ENCODE measurements around the gene SLC23A2. TPM values are rescaled to one million over a fixed set of nuclear protein-coding genes. Genes with fewer than 3 reads are reported as not detected.

Gene SLC23A2
- total and polyA plus RNA-seq, 8 donors = 2.6 to 58.3 (median 6.4) TPM

DNA sequence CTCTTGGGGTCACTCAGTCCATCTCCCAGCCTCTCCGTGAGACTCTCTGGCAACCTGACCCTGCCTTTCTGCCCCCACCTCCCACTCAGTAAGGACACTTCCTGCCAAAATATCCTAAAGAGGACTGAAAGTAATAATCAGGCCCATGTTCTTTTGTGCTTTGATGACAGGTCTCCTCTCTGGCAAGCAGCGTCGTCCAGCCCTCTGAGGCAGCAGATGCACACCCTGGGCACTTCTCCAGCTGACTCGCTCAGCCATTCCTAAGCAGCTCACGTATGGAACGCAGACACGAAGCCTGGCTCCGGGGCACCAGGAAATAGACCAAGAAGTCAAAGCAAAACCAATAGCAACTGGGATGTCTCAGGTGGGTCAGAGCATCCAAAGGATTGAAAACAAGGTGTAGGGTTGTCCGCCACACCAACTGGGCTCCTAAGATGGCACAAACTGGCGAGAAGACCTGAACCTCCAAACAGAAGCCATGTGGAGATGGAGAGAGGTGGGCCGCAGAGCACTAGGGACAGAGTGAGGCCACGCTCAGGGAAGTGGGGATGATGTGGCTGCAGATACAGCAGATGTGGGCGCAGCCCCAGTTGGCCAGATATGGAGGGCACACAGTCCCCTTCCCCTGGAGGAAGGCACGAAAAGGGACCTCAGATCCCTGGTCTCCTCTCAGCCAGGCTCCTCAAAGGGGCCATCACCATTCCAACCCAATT is 180.3 kb downstream of the SLC23A2 start:
- intact Hi-C loops (cut with DNase I; ENCODE audit: low total_unique reads) = no loop called here
- peak in 1 of 2 donors; percentile 77 for DNase-seq
- Histone ChIP-seq H3K4me1 (peaks cover 26 to 59% (median 36%) of the 10 kb centered on the region in 4 donors), H3K36me3 (peaks cover 0 to 4% (median 0%) of the 10 kb centered on the region in 4 donors), H3K4me3 (peak overlapping the region in 2 of 4 donors; percentile 81 to 84), H3K27ac (peak overlapping the region in 2 of 5 donors; percentile 41 to 86), H3K27me3 (peaks cover 0 to 27% (median 18%) of the 10 kb centered on the region in 3 donors), H3K9me3 (no peaks in the 10 kb centered on the region)
- 66 to 81% (median 75%) methylated on average over 14 of the region's 14 CpGs for WGBS, 5 donors
- no peak for TF ChIP-seq EP300 (IDR thresholded peaks at IDR 0.05)
- TF ChIP-seq POLR2A (IDR thresholded peaks at IDR 0.05) = no peak
- TF ChIP-seq POLR2AphosphoS5 (IDR thresholded peaks at IDR 0.05) = no peak
- TF ChIP-seq, protein P1, sequence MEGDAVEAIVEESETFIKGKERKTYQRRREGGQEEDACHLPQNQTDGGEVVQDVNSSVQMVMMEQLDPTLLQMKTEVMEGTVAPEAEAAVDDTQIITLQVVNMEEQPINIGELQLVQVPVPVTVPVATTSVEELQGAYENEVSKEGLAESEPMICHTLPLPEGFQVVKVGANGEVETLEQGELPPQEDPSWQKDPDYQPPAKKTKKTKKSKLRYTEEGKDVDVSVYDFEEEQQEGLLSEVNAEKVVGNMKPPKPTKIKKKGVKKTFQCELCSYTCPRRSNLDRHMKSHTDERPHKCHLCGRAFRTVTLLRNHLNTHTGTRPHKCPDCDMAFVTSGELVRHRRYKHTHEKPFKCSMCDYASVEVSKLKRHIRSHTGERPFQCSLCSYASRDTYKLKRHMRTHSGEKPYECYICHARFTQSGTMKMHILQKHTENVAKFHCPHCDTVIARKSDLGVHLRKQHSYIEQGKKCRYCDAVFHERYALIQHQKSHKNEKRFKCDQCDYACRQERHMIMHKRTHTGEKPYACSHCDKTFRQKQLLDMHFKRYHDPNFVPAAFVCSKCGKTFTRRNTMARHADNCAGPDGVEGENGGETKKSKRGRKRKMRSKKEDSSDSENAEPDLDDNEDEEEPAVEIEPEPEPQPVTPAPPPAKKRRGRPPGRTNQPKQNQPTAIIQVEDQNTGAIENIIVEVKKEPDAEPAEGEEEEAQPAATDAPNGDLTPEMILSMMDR (IDR thresholded peaks at IDR 0.05) = no peak

GRCh38 chr20:4819901-4820300 is 181.4 kb downstream of the SLC23A2 start:
- WGBS, 5 donors = 93 to 97% (median 94%) methylated on average over 4 of the region's 4 CpGs
- peaks cover 0 to 27% (median 18%) of the 10 kb centered on the region in 3 donors for H3K27me3 ChIP-seq
- peaks cover 0 to 4% (median 0%) of the 10 kb centered on the region in 4 donors for H3K36me3 ChIP-seq
- H3K4me1 ChIP-seq = peaks cover 26 to 70% (median 36%) of the 10 kb centered on the region in 4 donors
- no peak overlapping the region for H3K27ac ChIP-seq
- H3K4me3 ChIP-seq = no peak overlapping the region
- H3K9me3 ChIP-seq = no peaks in the 10 kb centered on the region
- intact Hi-C loops (cut with DNase I; ENCODE audit: low total_unique reads) = no loop called here
- no peak for DNase-seq
- TF ChIP-seq EP300 (IDR thresholded peaks at IDR 0.05) (no peak), POLR2A (IDR thresholded peaks at IDR 0.05) (no peak), POLR2AphosphoS5 (IDR thresholded peaks at IDR 0.05) (no peak)
- TF ChIP-seq, protein P1 (IDR thresholded peaks at IDR 0.05) = no peak

DNA sequence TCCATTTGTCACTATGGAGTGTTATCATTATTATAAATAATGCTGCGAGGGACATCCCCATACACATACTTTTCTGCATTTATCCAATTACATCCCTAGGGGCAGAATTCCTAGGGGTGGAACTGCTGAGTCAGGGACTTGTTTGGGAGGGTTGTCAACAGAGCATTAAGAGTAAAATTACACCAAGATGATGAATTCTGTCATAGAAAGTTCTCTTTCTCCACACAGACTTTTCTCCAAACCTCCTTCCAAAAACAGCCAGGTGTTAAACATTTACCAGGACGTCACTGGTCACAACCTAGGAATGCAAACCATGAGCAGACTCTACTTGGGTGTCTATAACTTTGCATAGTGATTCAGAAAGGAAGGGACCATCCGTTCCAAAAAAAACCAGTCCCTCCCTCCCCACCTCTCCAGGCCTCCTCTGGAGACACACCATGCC is 184.1 kb downstream of the SLC23A2 start:
- H3K4me3 ChIP-seq = no peak overlapping the region
- no peak for TF ChIP-seq POLR2AphosphoS5 (IDR thresholded peaks at IDR 0.05)
- TF ChIP-seq, protein P1 (IDR thresholded peaks at IDR 0.05) = no peak
- no peak for TF ChIP-seq POLR2A (IDR thresholded peaks at IDR 0.05)
- TF ChIP-seq EP300 (IDR thresholded peaks at IDR 0.05) = no peak
- peaks cover 0 to 4% (median 0%) of the 10 kb centered on the region in 4 donors for H3K36me3 ChIP-seq
- intact Hi-C loops (cut with DNase I; ENCODE audit: low total_unique reads) = no loop called here
- H3K27me3 ChIP-seq = peaks cover 0 to 16% (median 5%) of the 10 kb centered on the region in 3 donors
- WGBS, 5 donors = 51 to 64% (median 56%) methylated on average over 3 of the region's 3 CpGs
- peaks cover 8 to 71% (median 23%) of the 10 kb centered on the region in 4 donors for H3K4me1 ChIP-seq
- DNase-seq = no peak
- H3K9me3 ChIP-seq = no peaks in the 10 kb centered on the region
- H3K27ac ChIP-seq = no peak overlapping the region

DNA sequence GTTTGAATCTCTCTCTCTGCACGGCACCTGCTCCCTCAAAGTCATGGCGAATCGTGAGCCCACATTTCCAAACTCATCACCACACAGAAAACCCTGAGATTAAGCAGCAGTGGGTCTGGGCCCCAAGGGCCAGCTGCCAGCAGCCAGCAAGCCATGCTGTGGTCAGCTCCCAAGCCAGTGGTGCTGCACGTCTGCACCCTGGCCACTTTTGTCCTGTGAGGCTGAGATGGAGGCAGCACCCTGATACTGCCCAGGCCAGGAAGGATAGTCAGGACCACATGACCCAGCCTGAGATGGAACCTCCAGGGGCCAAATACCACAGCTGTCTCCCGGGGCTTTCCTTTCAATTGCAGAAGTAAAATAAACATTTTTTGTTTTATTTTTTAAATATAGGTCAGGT is 185.7 kb downstream of the SLC23A2 start:
- H3K27ac ChIP-seq = peak overlapping the region in 4 of 5 donors; percentile 75 to 88 (median 83)
- no peak for DNase-seq
- no peaks in the 10 kb centered on the region for H3K9me3 ChIP-seq
- peaks cover 0 to 4% (median 0%) of the 10 kb centered on the region in 4 donors for H3K36me3 ChIP-seq
- H3K4me1 ChIP-seq = peaks cover 7 to 65% (median 13%) of the 10 kb centered on the region in 4 donors
- H3K27me3 ChIP-seq = no peaks in the 10 kb centered on the region
- H3K4me3 ChIP-seq = peak overlapping the region in 1 of 4 donors; percentile 10
- intact Hi-C loops (cut with DNase I; ENCODE audit: low total_unique reads) = no loop called here
- WGBS, 5 donors = 73 to 80% (median 76%) methylated on average over 4 to 5 of the region's 5 CpGs
- TF ChIP-seq POLR2AphosphoS5 (IDR thresholded peaks at IDR 0.05) (no peak), EP300 (IDR thresholded peaks at IDR 0.05) (no peak), POLR2A (IDR thresholded peaks at IDR 0.05) (no peak)
- TF ChIP-seq, protein P1 (IDR thresholded peaks at IDR 0.05) = no peak

Measured in stomach (tissue), 9 donors.